GM18505 (cell line): ENCODE measurements around the gene CTNNBIP1.

Experiments used
- ATAC-seq: cut with Tn5 transposase; IDR thresholded peaks from one replicate; pipeline ENCODE4 v1.9.1; 2021; ENCODE audit not compliant: unreplicated experiment
- POLR2A ChIP-seq: IDR thresholded peaks from 4 replicates; pipeline ENCODE4 v1.6.1; 2011; ENCODE audit warnings: borderline replicate concordance; ENCODE audit not compliant: insufficient read depth, insufficient read length; ENCODE audit errors: extremely low read depth

The CTNNBIP1 gene

GRCh38 chr1:9910423-9911178, 532 bp upstream of the CTNNBIP1 start:
- TF ChIP-seq POLR2A, result no peak
- ATAC-seq, result peak; percentile 87

- TF ChIP-seq POLR2A, result no peak
- ATAC-seq, result no peak
Measured at GRCh38 chr1:9909234-9910046, 629 bp downstream of the CTNNBIP1 start.

GRCh38 chr1:9908871-9909233, 1.2 kb downstream of the CTNNBIP1 start:
- no peak for ATAC-seq
- TF ChIP-seq POLR2A, result no peak

- no peak for ATAC-seq
- TF ChIP-seq POLR2A, result no peak
Measured at GRCh38 chr1:9907441-9907840, 2.6 kb downstream of the CTNNBIP1 start.

- TF ChIP-seq POLR2A, result no peak
- no peak for ATAC-seq
Measured at GRCh38 chr1:9906466-9906865, 3.6 kb downstream of the CTNNBIP1 start.

- no peak for ATAC-seq
- TF ChIP-seq POLR2A, result no peak
Measured at GRCh38 chr1:9905010-9905409, 5.1 kb downstream of the CTNNBIP1 start.

- no peak for ATAC-seq
- no peak for TF ChIP-seq POLR2A
Measured at GRCh38 chr1:9904596-9904995, 5.5 kb downstream of the CTNNBIP1 start.

GRCh38 chr1:9903801-9904527, 6.1 kb downstream of the CTNNBIP1 start:
- no peak for ATAC-seq
- TF ChIP-seq POLR2A, result no peak

GRCh38 chr1:9902060-9902452, 8.0 kb downstream of the CTNNBIP1 start:
- TF ChIP-seq POLR2A, result no peak
- ATAC-seq, result no peak

GRCh38 chr1:9901148-9902059, 8.7 kb downstream of the CTNNBIP1 start:
- no peak for TF ChIP-seq POLR2A
- no peak for ATAC-seq

- TF ChIP-seq POLR2A, result no peak
- ATAC-seq, result no peak
Measured at GRCh38 chr1:9900142-9901043, 9.7 kb downstream of the CTNNBIP1 start.

- no peak for TF ChIP-seq POLR2A
- ATAC-seq, result no peak
Measured at GRCh38 chr1:9894115-9894514, 16.0 kb downstream of the CTNNBIP1 start.
